NOMO-1 treated with dmso at 0.1 percent for 144 hours (cell line): Measurements from ENCODE around the gene ZNF217.
"Not testable (repeated sequence)": the region's sequence is repeated elsewhere in the genome, so short reads cannot be mapped to it uniquely, and the experiment has no call there.

Source experiments
- DNase-seq: peaks from one replicate; lab custom pipeline; 2025; ENCODE audit not compliant: unreplicated experiment; lab: John Stamatoyannopoulos, UW

Gene ZNF217

GRCh38 chr20:53584550-53584913, 9.1 kb downstream of the ZNF217 start:
- DNase-seq: not testable (repeated sequence)

DNA sequence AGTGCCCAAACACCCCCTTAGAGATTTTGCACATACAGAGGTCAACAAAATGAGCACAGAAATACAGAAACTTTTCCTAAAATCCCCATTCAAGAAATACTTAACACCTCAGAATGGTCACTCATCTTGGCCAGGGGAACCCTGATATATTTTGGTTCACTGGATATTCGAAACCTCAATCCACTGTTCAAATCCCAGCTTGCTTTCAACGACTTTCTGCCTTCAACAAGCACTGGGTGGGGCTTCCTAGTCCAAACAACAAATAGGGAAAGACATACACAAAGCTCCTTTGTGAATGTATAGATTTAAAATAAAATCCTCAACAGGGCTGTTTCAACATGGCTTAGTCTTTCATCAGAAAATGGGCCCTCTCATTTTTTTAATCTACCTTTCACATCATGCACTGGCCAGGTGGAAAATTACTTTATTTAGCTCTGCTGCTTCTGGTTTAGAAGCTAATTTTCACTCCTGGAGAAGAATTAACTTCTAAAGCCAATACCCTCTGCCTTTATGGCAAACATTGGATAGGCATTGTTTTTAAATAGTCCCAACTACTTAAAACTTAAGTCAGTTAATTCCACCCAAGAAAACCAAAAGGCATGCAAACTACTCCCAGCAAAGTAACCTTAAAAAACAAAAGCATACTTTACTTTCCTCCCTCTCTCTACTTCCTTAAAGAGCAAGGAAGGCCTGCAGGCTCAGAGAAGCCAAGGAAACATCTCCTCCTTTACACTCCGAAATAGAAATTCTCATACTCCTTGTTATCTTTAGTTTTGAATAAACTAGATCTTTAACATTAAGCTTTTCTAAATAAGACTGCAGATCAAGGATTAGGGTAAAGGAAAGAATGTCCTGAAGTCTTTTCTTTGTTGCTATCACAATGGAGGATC, 9.7 kb downstream of the ZNF217 start:
- not testable (repeated sequence) for DNase-seq

GRCh38 chr20:53582574-53583351, 10.9 kb downstream of the ZNF217 start:
- peak; percentile 79 for DNase-seq

DNA sequence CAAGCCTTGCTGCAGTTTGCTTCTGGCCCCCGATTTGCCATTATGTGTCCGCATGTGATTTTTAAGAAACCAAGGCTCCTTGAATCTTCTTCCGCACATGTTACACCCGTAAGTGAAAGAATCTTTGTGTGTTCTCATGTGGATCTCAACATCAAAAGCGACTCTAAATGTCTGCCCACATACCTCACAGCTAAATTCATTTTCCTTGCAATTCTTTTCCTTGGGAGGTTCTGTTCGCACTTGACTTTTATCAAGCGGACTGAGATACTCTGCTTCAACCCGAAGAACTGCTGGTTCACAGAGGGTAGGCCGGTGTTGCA, 11.4 kb downstream of the ZNF217 start:
- no peak for DNase-seq

DNA sequence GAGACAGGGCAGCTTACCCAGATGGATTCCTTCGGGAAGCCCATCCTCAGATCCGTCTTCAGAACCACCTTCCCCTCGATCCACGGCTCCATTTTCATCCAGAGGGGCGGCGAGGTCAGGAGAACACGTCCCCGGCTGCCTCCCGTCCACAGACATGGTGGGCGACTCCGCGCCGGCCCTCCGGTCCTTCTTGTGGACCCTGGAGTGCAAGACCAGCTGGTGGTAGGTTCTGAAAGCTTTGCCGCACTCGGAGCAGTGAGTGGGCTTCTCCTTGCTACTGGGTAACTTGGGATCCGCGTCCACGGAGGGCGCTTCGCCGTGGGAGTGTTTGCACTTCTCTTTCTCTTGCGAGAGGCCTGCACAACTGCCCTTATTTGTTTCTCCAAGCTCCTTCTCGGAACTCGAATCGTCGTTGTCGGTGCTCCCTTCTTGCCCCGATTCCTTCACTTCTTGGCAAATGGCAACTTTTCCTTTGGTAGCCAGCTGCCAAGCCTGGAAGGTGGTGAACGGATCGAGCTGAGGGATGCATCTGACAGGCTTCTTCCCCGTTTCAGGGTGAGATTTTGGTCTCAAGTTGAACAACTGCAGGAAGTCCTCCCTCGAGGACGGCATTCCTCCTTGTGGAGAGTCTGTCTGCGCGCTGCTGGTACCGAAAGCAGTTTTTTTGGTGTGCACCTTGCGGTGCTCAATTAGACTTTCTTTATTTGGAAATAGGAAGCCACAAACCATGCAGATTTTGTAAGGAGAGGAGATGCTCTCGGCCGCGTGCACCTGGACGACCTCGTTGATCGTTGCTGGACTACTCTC, 12.0 kb downstream of the ZNF217 start:
- DNase-seq: no peak

GRCh38 chr20:53580376-53581111, 13.1 kb downstream of the ZNF217 start:
- no peak for DNase-seq

DNA sequence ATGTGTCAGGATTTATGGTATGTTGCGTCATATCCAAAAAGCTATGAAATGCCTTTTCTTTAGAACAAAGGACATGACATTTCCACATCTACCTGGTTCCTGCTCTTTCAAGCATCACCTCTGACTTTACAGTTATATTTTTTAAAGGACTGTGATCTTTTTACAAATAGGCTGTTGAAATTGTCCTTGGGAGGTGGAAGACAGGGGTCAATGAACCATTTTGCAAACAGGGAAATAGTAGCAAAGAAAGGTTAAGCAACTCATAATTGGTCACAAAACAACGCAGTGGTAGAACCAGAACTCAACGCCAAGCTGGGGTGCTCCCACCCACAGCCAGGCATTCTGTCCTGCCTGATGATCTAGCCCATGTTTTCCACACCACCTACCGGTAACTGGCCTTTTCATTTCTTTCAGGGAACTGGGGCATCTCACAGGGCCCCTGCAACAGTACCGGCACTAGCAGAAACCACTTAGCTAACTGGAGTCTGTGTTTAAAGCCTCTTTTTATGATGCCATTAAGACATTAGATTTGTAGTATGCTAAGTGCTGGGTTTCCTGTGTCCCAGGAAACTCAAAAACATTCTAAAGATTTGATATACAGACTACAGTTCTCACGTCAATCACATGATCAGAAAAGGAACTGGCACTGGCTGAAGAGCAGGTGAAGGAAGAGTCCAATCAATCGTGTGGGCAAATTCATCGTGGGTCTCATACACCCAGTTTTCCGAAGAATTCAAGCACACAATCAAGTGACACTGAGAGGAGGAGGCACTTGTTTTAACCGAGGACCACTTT, 13.9 kb downstream of the ZNF217 start:
- peak; percentile 44 for DNase-seq

DNA sequence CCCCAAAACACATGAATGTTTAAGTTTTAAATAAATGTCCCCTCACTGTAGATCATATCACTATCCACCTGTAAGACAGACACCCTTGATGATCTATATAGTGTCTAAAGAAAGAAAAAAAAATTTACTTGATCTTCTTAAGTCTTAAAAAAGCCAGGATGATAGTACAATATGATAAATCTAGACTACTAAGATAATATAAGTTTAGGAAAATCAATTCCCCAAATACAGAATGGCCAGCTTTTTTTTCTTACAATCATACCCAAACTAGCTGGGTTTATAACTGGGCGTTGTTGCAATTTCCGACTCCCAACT, 14.4 kb downstream of the ZNF217 start:
- peak; percentile 42 for DNase-seq

- DNase-seq: peak; percentile 58
Observed at GRCh38 chr20:53578492-53579222, 15.0 kb downstream of the ZNF217 start.

GRCh38 chr20:53576586-53577318, 16.9 kb downstream of the ZNF217 start:
- DNase-seq: no peak

DNA sequence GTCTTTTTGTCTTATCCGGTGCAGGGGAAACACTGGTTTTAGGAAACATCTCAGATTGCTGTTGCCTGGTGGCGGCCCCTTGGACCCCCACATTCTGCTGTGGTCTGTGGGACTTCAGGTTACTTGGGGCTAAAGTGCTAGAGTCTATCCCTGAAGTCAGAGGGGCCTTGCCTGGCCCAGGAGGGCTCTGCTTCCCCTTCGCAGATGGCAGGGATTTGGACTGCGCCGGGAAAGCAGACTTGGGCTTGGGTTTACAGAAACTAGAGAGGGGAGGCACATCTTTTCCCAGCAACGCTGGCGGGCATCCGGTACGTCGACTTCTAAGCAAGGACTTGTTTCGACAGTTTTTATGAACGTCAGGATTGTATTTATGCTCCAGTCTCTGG, 17.5 kb downstream of the ZNF217 start:
- no peak for DNase-seq

- no peak for DNase-seq
Observed at GRCh38 chr20:53575481-53576194, 18.0 kb downstream of the ZNF217 start.

DNA sequence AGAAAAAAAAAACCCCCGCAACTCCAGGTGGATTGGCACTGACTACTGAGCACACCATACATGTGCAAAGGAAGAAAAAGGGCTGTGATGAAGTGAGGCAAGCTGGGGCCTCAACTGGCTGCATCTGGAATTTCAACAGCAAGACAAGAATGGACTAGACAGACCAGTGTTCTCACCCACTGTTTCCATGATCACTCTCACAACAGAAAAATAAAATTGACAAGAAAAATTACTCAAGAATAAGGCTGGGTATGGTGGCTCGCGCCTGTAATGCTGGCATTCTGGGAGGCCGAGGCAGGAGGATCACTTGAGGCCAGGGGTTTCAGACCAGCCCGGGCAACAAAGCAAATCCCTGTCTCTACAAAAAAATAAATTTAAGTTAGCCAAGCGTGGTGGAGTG, 18.8 kb downstream of the ZNF217 start:
- DNase-seq: no peak

DNA sequence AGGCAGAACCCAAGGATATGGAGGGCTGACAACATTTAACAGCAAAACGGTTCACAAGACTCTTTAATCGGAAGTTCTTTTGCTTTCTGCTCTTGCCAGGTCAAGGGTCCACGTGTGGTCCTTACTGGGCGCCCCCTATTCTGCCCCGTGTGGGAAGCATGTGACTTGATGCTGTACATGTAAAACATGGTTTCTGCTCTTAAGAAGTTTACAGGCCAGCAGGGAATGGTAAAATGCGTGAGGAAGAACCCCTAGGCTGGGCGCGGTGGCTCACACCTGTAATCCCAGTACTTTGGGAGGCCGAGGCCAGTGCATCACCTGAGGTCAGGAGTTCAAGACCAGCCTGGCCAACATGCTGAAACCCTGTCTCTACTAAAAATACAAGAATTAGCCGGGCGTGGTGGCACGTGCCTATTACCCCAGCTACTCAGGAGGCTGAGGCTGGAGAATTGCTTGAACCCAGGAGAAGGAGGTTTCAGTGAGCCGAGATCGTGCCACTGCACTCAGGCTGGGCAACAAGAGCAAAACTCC, 19.3 kb downstream of the ZNF217 start:
- DNase-seq: no peak

- no peak for DNase-seq
Observed at GRCh38 chr20:53571555-53572286, 21.9 kb downstream of the ZNF217 start.

GRCh38 chr20:53570446-53571276, 23.0 kb downstream of the ZNF217 start:
- DNase-seq: no peak
